ENCODE data around the gene PITX3.
"Not testable (repeated sequence)": the region's sequence is repeated elsewhere in the genome, so short reads cannot be mapped to it uniquely, and the experiment has no call there.

The PITX3 gene

GRCh38 chr10:102261842-102262241 is 20.5 kb upstream of the PITX3 start:
- no peak for TF ChIP-seq CTCF (IDR thresholded peaks at IDR 0.05; ENCODE audit: low read depth, low read length)
- DNase-seq (ENCODE audit: extremely low read depth, low read depth), result no peak

DNA sequence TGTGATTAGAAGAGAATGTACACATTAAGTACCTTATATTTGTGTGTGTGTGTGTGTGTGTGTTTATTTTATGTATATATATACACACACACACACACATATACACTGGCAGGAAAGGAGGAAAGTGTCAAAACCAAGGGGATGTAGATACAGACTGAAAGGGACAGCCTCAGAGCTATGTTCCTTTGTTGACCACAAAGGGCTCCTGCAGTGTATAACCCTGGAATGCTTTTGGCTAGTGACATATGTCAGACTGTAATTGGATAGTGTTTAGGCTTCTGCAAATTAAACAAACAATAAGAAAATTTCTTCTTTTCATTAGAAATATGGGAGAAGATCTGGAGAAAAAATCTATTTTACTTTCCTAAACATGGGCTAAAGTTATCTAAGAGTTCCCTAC is 19.9 kb upstream of the PITX3 start:
- TF ChIP-seq CTCF (IDR thresholded peaks at IDR 0.05; ENCODE audit: low read depth, low read length), result no peak
- DNase-seq (ENCODE audit: extremely low read depth, low read depth), result no peak

DNA sequence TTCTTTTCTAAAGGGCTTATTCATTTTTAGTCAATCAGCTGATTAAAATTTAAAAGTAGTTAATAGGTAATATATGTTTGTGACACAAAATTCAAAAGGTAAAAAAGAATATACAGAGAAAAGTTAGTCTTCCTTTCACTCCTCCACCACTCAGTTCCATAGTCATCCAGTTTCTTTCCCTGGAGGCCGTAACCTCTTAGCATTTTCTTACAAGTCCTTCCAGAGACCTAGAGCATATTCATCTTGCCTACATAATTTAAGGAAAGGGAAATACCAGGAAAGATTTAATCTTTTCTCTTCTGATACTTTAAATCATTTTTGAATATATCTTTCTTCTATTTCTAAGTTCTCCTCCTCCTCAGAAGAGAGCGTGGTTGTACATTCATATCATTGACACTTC is 14.1 kb upstream of the PITX3 start:
- no peak for TF ChIP-seq CTCF (IDR thresholded peaks at IDR 0.05; ENCODE audit: low read depth, low read length)
- no peak for DNase-seq (ENCODE audit: extremely low read depth, low read depth)

GRCh38 chr10:102254426-102254825 is 13.1 kb upstream of the PITX3 start:
- TF ChIP-seq CTCF (IDR thresholded peaks at IDR 0.05; ENCODE audit: low read depth, low read length), result no peak
- no peak for DNase-seq (ENCODE audit: extremely low read depth, low read depth)

DNA sequence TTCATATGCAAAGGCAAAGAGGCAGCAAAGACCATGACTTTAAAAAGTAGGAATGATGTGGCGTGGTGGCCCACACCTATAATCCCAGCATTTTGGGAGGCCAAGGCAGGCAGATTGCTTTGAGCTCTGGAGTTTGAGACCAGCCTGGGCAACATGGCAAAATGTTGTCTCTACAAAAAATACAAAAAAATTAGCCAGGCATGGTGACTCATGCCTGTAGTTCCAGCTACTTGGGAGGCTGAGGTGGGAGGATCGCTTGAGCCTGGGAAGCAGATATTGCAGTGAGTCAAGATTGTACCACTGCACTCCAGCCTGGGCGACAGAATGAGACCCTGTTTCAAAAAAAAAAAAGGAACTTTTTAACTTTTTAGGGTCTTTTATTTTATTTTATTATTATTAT is 11.2 kb upstream of the PITX3 start:
- DNase-seq (ENCODE audit: extremely low read depth, low read depth), result not testable (repeated sequence)

DNA sequence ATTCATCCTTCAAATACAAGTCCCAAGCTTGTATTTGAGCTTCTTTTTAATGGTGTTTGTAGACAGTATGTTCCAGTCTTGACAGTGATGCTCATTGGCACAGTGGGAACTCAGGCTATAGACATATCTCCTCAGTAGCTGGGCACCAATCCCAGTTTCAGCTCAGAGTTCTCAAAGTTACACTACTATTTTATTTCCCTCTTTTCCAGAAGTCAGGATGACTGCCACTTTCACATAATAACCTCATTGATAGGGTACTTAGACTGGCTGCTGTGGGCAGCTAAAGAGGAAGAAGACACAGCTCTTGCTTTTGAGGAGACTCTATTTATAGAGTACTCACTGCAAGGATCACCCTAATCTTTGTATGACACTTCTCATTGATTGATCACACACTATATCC is 6.4 kb upstream of the PITX3 start:
- DNase-seq (ENCODE audit: extremely low read depth, low read depth), result no peak
- TF ChIP-seq CTCF (IDR thresholded peaks at IDR 0.05; ENCODE audit: low read depth, low read length), result no peak

GRCh38 chr10:102246261-102246660 is 4.9 kb upstream of the PITX3 start:
- no peak for DNase-seq (ENCODE audit: extremely low read depth, low read depth)
- no peak for TF ChIP-seq CTCF (IDR thresholded peaks at IDR 0.05; ENCODE audit: low read depth, low read length)

DNA sequence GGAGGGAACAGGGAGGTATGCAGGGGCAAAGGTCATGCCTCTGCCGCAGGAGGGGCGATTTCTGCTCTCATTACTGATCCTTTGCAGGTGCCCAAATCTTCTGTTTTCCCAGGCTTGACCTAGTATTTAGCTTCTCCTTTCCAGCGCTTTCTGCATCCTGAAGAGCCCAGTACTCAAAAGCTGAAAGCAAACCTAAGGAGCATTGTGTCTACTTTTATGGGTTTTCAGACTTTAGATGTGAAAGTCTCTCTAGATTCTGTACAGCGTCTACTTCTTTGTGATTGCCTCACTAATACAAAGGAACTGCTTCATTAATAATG is 4.6 kb upstream of the PITX3 start:
- no peak for DNase-seq (ENCODE audit: extremely low read depth, low read depth)
- TF ChIP-seq CTCF (IDR thresholded peaks at IDR 0.05; ENCODE audit: low read depth, low read length), result no peak

All from AG09319 (cell line).